Heart left ventricle (tissue), 13 donors: ENCODE results near the gene GPR139.

ENCODE experiments used
- POLR2A ChIP-seq, 2 donors: fragments of 450-650 bp; IDR thresholded peaks; one replicate each; pipeline ENCODE4 v1.6.1; 2017; ENCODE audit warnings: antibody characterized with exemption in 2 of 2, mild to moderate bottlenecking in 2 of 2, moderate library complexity in 2 of 2
- TF ChIP-seq, protein P1 (sequence below), 12 donors: fragments of 200-600 bp; sonication (generic) in 4 of 12; IDR thresholded peaks; one replicate each; pipeline versions ENCODE4 v1.5.0 to v1.8.0; 2018 to 2022; ENCODE audit warnings: antibody characterized with exemption in 12 of 12, mild to moderate bottlenecking in 5 of 12
- donor health status: ischemic (EF 13 %, LVEDD 7.1; RV severe dilation, severe dysfunction).
- donor health status: DM: no; HTN: yes; CAD: no.
- donor health status: DM: no; HTN: no; CAD: no.
- donor health status: ischemic (EF 25% LVEDD 6.9; RV normal size, moderate dysfunction).
- donor health status: ischemic (EF 25% LVEDD 5.7; RV mildly dilated, moderate dysfunction).
- donor health status: ischemic (EF 35%, LVEDD 5.7; RV mildly dilated, moderate dysfunction).
- donor health status: nonischemic (EF 11% LVEDD 7.7; RV severe dilation, severe dysfunction).
- donor health status: DM: yes; HTN: yes; CAD: no.
- donor health status: PGD.
- donor health status: ischemic (EF 29% LVEDD 5.4; RV normal size, mild dysfunction).
- donor health status: nonischemic (EF 23%, LVEDD 6.1; RV moderate dilation, normal function).

DNA sequence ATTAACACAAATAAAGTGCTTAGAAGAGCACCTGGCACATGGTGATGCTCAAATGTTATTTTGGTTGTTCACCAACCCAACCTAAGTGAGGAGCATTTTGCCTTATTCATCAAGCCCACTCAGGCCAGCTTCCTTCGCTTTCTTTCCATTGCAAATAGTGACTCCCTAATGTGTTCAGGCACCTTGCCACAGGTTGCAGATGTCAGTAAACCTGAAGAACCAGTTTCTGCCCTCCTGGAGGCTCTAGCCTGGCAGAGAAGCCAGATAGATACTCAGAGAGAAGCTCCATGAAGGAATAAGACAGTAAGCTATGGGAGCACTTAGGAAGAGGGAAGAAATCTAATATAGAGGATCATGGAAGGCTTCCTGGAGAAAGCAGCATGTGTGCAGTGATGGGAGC is 23.9 kb downstream of the GPR139 start:
- TF ChIP-seq, protein P1, sequence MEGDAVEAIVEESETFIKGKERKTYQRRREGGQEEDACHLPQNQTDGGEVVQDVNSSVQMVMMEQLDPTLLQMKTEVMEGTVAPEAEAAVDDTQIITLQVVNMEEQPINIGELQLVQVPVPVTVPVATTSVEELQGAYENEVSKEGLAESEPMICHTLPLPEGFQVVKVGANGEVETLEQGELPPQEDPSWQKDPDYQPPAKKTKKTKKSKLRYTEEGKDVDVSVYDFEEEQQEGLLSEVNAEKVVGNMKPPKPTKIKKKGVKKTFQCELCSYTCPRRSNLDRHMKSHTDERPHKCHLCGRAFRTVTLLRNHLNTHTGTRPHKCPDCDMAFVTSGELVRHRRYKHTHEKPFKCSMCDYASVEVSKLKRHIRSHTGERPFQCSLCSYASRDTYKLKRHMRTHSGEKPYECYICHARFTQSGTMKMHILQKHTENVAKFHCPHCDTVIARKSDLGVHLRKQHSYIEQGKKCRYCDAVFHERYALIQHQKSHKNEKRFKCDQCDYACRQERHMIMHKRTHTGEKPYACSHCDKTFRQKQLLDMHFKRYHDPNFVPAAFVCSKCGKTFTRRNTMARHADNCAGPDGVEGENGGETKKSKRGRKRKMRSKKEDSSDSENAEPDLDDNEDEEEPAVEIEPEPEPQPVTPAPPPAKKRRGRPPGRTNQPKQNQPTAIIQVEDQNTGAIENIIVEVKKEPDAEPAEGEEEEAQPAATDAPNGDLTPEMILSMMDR (IDR thresholded peaks at IDR 0.05) = no peak
- no peak for TF ChIP-seq POLR2A (IDR thresholded peaks at IDR 0.05)
